ENCODE results near the gene ZNF319. TPM values are rescaled to one million over a fixed set of nuclear protein-coding genes. Genes with fewer than 3 reads are reported as not detected.

Gene ZNF319
- total and polyA plus RNA-seq, 2 of the 8 experiments (the other 6 are each of a cell fraction or from before 2014, with no cell fraction given): 3.3 to 5.5 TPM

GRCh38 chr16:58037365-58038057 lies 37.0 kb upstream of the ZNF319 start:
- ChIA-PET POLR2A (ENCODE audit: partially characterized antibody) (interaction anchor here (0.6 kb wide), 1 partner anchor 12 kb away, joined by 3 read pairs; no protein-coding TSS in a partner anchor), CTCF (ENCODE audit: partially characterized antibody) (interaction anchor here (1.2 to 19.9 kb wide), 5 partner anchors 9 to 85 kb away, joined by 4 to 362 read pairs (median 13); partner anchors contain the start of gene CFAP20)
- Histone ChIP-seq H2BK120ac (replicated peaks; ENCODE audit: low read depth, low read length) (no peak overlapping the region), H3K56ac (replicated peaks; ENCODE audit: insufficient read length, low read depth, low read length) (no peak overlapping the region), H3K9ac (replicated peaks in 1 of 4; ENCODE audit: extremely low read depth in 1 of 4, low read depth in 3 of 4, low read length in 3 of 4) (no peak overlapping the region), H2BK15ac (ENCODE audit: low read length) (no peak overlapping the region), H3K4me3 (ENCODE audit: extremely low read depth in 1 of 4, insufficient read depth in 2 of 4, low read depth in 3 of 4, low read length in 4 of 4) (no peak overlapping the region), H3K23ac (ENCODE audit: insufficient read length) (no peak overlapping the region), H3K27me3 (replicated peaks in 1 of 4; ENCODE audit: control insufficient read depth in 3 of 4, extremely low read depth in 1 of 4, insufficient read depth in 3 of 4, low read length in 3 of 4) (no peaks in the 10 kb centered on the region), H3K14ac (ENCODE audit: insufficient read length) (no peak overlapping the region), H2BK5ac (ENCODE audit: low read depth, low read length) (no peak overlapping the region), H2AFZ (ENCODE audit: low read length) (no peak overlapping the region), H3K79me1 (ENCODE audit: low read depth, low read length) (peaks cover 14% of the 10 kb centered on the region), H2BK20ac (ENCODE audit: low read length) (no peak overlapping the region), H3K27ac (ENCODE audit: low read depth, low read length) (no peak overlapping the region), H3K23me2 (ENCODE audit: low read depth, low read length) (no peaks in the 10 kb centered on the region), H2BK12ac (ENCODE audit: low read depth, low read length) (no peak overlapping the region), H4K91ac (replicated peaks; ENCODE audit: insufficient read length, low read length) (no peak overlapping the region), H4K8ac (ENCODE audit: extremely low read depth, insufficient read depth, low read length) (no peak overlapping the region), H2AK5ac (ENCODE audit: low read depth, low read length) (no peak overlapping the region), H3K4ac (replicated peaks; ENCODE audit: insufficient read length, low read depth, low read length) (no peak overlapping the region), H4K5ac (ENCODE audit: insufficient read length, low read depth, low read length) (no peak overlapping the region), H3K18ac (ENCODE audit: extremely low read depth, low read length) (no peak overlapping the region), H3K79me2 (ENCODE audit: control insufficient read depth in 1 of 2, insufficient read depth in 2 of 2, low read length in 2 of 2) (peaks cover 0 to 20% of the 10 kb centered on the region in 2 experiments; a peak in 1 of 4 replicates), H3K4me2 (ENCODE audit: insufficient read depth in 1 of 2, low read depth in 2 of 2, low read length in 2 of 2) (no peak overlapping the region), H4K20me1 (replicated peaks in 1 of 2; ENCODE audit: control insufficient read depth in 1 of 2, insufficient read depth in 2 of 2, low read length in 2 of 2) (peaks cover 10 to 28% of the 10 kb centered on the region in 2 experiments), H3K4me1 (replicated peaks in 1 of 4; ENCODE audit: control insufficient read depth in 3 of 4, insufficient read depth in 4 of 4, low read length in 3 of 4) (peaks cover 0 to 2% (median 1%) of the 10 kb centered on the region in 4 experiments; a peak in 2 of 7 replicates), H3K9me3 (ENCODE audit: insufficient read depth in 2 of 2, low read depth in 1 of 2, low read length in 1 of 2) (no peaks in the 10 kb centered on the region), H3K36me3 (ENCODE audit: control insufficient read depth in 2 of 4, insufficient read depth in 4 of 4, low read length in 3 of 4) (peaks cover 4 to 35% (median 11%) of the 10 kb centered on the region in 4 experiments; a peak in 5 of 8 replicates)
- FAIRE-seq (no peak), DNase-seq (ENCODE audit: low read depth in 1 of 2, low spot score in 2 of 2) (no peak)
- 97% methylated on average over 16 of the region's 16 CpGs; no CpG with 5 or more reads in 1 of the 2 experiments for WGBS, 2 experiments (ENCODE audit: extremely low coverage in 1 of 2, insufficient coverage in 1 of 2, insufficient read length in 1 of 2, insufficient replicate concordance in 2 of 2, low coverage in 1 of 2, low lambda C conversion rate in 2 of 2, missing lambda C conversion rate in 1 of 2)
- no peak for TF ChIP-seq NANOG (IDR thresholded peaks at IDR 0.05; ENCODE audit: insufficient read depth, low read depth, low read length, poor library complexity, severe bottlenecking)
- TF ChIP-seq TAF1 (IDR thresholded peaks at IDR 0.05; ENCODE audit: low read depth, low read length): no peak
- TF ChIP-seq CHD2 (IDR thresholded peaks at IDR 0.05; ENCODE audit: low read length): no peak
- TF ChIP-seq POLR2A (IDR thresholded peaks at IDR 0.05; ENCODE audit: control extremely low read depth in 1 of 2, low read depth in 2 of 2, low read length in 2 of 2): no peak
- TF ChIP-seq CBX5 (IDR thresholded peaks at IDR 0.05; ENCODE audit: low read depth, low read length): no peak
- TF ChIP-seq SP1 (IDR thresholded peaks at IDR 0.05; ENCODE audit: low read depth, low read length): no peak
- TF ChIP-seq MAFK (IDR thresholded peaks at IDR 0.05; ENCODE audit: low read depth, low read length): no peak
- TF ChIP-seq RNF2 (IDR thresholded peaks at IDR 0.05; ENCODE audit: borderline replicate concordance, low read depth, low read length, missing control alignments, poor library complexity, severe bottlenecking): no peak
- TF ChIP-seq PHF8 (conservative IDR thresholded peaks at IDR 0.05; ENCODE audit: low read depth, low read length): no peak
- no peak for TF ChIP-seq KDM5A (IDR thresholded peaks at IDR 0.05; ENCODE audit: low read length)
- no peak for TF ChIP-seq RAD21 (IDR thresholded peaks at IDR 0.05 in 1 of 2, conservative IDR thresholded peaks at IDR 0.05 in 1 of 2; ENCODE audit: low read depth in 2 of 2, low read length in 2 of 2)
